NCI-H2107 treated with DMSO at 0.1 percent for 48 hours (cell line): ENCODE results near the gene PRELID3B.

Source experiments
- DNase-seq: peaks from one replicate; lab custom pipeline; 2025; ENCODE audit not compliant: unreplicated experiment; lab: John Stamatoyannopoulos, UW

Gene PRELID3B

GRCh38 chr20:58996226-58996611 lies 46.4 kb downstream of the PRELID3B start:
- DNase-seq: no peak

- no peak for DNase-seq
These were observed 46.9 kb downstream of the PRELID3B start for GRCh38 chr20:58995461-58996225.

GRCh38 chr20:58994390-58995159 lies 48.0 kb downstream of the PRELID3B start:
- DNase-seq: no peak

GRCh38 chr20:58993332-58994248 lies 49.0 kb downstream of the PRELID3B start:
- DNase-seq: no peak

GRCh38 chr20:58992911-58993310 lies 49.7 kb downstream of the PRELID3B start:
- no peak for DNase-seq

GRCh38 chr20:58991715-58992114 lies 50.9 kb downstream of the PRELID3B start:
- no peak for DNase-seq

- DNase-seq: no peak
These were observed 51.7 kb downstream of the PRELID3B start for GRCh38 chr20:58990651-58991445.

GRCh38 chr20:58989196-58989595 lies 53.4 kb downstream of the PRELID3B start:
- no peak for DNase-seq

GRCh38 chr20:58988565-58988882 lies 54.1 kb downstream of the PRELID3B start:
- no peak for DNase-seq

- DNase-seq: no peak
These were observed 54.6 kb downstream of the PRELID3B start for GRCh38 chr20:58987790-58988564.

- DNase-seq: no peak
These were observed 55.5 kb downstream of the PRELID3B start for GRCh38 chr20:58986968-58987517.

GRCh38 chr20:58986286-58986967 lies 56.2 kb downstream of the PRELID3B start:
- DNase-seq: no peak

- DNase-seq: no peak
These were observed 56.9 kb downstream of the PRELID3B start for GRCh38 chr20:58985656-58986055.

GRCh38 chr20:58984691-58985090 lies 57.9 kb downstream of the PRELID3B start:
- no peak for DNase-seq
